ENCODE data around the gene ZDHHC14.

The ZDHHC14 gene

GRCh38 chr6:157491571-157492232 is 110.7 kb downstream of the ZDHHC14 start:
- H3K4me3 ChIP-seq (ENCODE audit: low read length) = no peak overlapping the region
- DNase-seq (ENCODE audit: low read depth) = no peak
- TF ChIP-seq, protein P1, sequence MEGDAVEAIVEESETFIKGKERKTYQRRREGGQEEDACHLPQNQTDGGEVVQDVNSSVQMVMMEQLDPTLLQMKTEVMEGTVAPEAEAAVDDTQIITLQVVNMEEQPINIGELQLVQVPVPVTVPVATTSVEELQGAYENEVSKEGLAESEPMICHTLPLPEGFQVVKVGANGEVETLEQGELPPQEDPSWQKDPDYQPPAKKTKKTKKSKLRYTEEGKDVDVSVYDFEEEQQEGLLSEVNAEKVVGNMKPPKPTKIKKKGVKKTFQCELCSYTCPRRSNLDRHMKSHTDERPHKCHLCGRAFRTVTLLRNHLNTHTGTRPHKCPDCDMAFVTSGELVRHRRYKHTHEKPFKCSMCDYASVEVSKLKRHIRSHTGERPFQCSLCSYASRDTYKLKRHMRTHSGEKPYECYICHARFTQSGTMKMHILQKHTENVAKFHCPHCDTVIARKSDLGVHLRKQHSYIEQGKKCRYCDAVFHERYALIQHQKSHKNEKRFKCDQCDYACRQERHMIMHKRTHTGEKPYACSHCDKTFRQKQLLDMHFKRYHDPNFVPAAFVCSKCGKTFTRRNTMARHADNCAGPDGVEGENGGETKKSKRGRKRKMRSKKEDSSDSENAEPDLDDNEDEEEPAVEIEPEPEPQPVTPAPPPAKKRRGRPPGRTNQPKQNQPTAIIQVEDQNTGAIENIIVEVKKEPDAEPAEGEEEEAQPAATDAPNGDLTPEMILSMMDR (conservative IDR thresholded peaks at IDR 0.05; ENCODE audit: low read depth, low read length) = no peak

- no peak overlapping the region for H3K4me3 ChIP-seq (ENCODE audit: low read length)
- TF ChIP-seq, protein P1 (conservative IDR thresholded peaks at IDR 0.05; ENCODE audit: low read depth, low read length) = no peak
- DNase-seq (ENCODE audit: low read depth) = no peak
Observed at GRCh38 chr6:157492249-157492648, 111.3 kb downstream of the ZDHHC14 start.

DNA sequence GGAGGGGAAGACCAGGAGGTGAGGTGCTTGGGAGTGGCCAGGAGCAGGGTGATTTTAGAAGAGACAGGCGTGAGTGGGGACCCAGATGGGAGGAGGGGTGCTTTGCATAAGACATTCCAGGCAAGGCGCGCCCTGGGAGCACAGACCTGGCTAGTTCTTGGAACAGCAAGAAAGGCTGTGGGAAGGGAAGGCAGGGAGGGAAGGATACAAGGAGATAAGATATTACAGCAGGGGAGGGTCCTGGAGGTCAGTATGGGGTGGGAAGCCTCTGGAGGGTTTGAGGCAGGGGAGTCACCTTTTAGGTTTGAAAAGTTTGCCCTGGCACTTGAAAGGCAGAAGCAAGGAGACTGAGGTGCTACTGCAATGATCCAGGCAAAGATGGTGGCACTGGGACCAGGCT is 111.8 kb downstream of the ZDHHC14 start:
- no peak overlapping the region for H3K4me3 ChIP-seq (ENCODE audit: low read length)
- TF ChIP-seq, protein P1 (conservative IDR thresholded peaks at IDR 0.05; ENCODE audit: low read depth, low read length) = no peak
- DNase-seq (ENCODE audit: low read depth) = no peak

DNA sequence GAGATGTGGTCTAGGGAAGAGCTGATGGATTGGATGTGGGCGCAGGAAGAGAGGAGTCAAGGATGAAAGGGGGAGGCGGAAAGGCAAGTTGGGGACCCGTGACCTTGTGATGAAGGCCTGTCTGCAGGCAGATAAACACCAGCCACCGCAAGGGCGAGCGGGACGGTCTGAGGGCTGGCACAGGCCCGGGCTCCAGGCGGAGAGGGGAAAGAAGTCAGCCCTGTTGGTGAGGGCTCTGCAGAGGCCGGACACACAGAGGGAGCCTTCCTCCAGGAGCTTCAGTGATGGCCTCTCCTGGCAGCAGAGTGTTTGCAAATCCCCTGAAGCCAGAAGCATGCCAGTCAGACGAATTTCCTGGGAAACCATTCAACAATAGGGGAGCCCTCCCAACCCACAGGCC is 112.2 kb downstream of the ZDHHC14 start:
- DNase-seq (ENCODE audit: low read depth) = no peak
- TF ChIP-seq, protein P1 (conservative IDR thresholded peaks at IDR 0.05; ENCODE audit: low read depth, low read length) = no peak

DNA sequence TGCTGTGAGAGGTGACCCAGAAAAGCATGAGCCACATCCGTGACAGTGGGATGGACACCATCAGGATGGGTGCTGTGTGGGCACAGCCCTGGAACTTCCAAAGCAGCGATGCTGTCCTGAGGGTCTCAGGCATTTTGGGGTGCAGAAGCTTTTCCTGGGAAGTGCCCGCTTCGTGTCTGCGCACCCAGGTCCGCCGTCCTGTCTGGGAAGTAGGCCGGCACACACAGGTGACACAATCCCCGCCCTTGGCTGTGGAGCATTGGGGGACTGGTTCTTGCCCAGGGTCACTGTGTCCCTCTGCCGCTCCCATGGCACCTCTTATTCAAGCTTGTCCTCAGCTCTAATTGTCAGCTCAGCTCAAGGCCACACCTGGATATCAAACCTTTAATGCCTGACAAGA is 112.6 kb downstream of the ZDHHC14 start:
- TF ChIP-seq, protein P1 (conservative IDR thresholded peaks at IDR 0.05; ENCODE audit: low read depth, low read length) = no peak

More for the DNA sequence above, 112.2 kb downstream of the ZDHHC14 start:
- no peak overlapping the region for H3K4me3 ChIP-seq (ENCODE audit: low read length)

GRCh38 chr6:157494132-157494710 is 113.2 kb downstream of the ZDHHC14 start:
- DNase-seq (ENCODE audit: low read depth) = no peak
- H3K4me3 ChIP-seq (ENCODE audit: low read length) = no peak overlapping the region
- TF ChIP-seq, protein P1 (conservative IDR thresholded peaks at IDR 0.05; ENCODE audit: low read depth, low read length) = no peak

More for the DNA sequence above, 112.6 kb downstream of the ZDHHC14 start:
- no peak overlapping the region for H3K4me3 ChIP-seq (ENCODE audit: low read length)
- no peak for DNase-seq (ENCODE audit: low read depth)

GRCh38 chr6:157496534-157497095 is 115.6 kb downstream of the ZDHHC14 start:
- TF ChIP-seq, protein P1 (conservative IDR thresholded peaks at IDR 0.05; ENCODE audit: low read depth, low read length) = no peak
- no peak overlapping the region for H3K4me3 ChIP-seq (ENCODE audit: low read length)
- DNase-seq (ENCODE audit: low read depth) = no peak

Data from retinal pigment epithelial cell (primary cell).